ENCODE data around the gene HOOK1.

- TF ChIP-seq CTCF (IDR thresholded peaks at IDR 0.05; ENCODE audit: low read length) (no peak), EZH2 (optimal IDR thresholded peaks at IDR 0.05; ENCODE audit: low read depth, low read length) (no peak)
Measured at GRCh38 chr1:59878370-59878769, 63.6 kb downstream of the HOOK1 start.
